Upper lobe of right lung (tissue), 1 donor: ENCODE data around the gene JAKMIP2. TPM values are rescaled to one million over a fixed set of nuclear protein-coding genes. Genes with fewer than 3 reads are reported as not detected.
A peak's percentile ranks its signal among the peaks of the same experiment; 100 is the strongest.

Source experiments
- ATAC-seq: fragments of 200-7000 bp; cut with Tn5 transposase; one replicate; pipeline ENCODE4 v1.9.1; 2020; ENCODE audit warnings: mild to moderate bottlenecking, moderate library complexity
- DNase-seq: peaks from one replicate; pipeline ENCODE4 v3.0.0-alpha.2; 2020
- H3K27ac ChIP-seq: fragments of 200-600 bp; one replicate; pipeline ENCODE4 v1.8.0; 2022
- H3K27me3 ChIP-seq: fragments of 200-600 bp; one replicate; pipeline ENCODE4 v1.8.0; 2022; ENCODE audit warnings: mild to moderate bottlenecking
- H3K36me3 ChIP-seq: fragments of 200-600 bp; one replicate; pipeline ENCODE4 v1.8.0; 2022
- H3K4me1 ChIP-seq: fragments of 200-600 bp; one replicate; pipeline ENCODE4 v1.8.0; 2022
- H3K4me3 ChIP-seq: fragments of 200-600 bp; one replicate; pipeline ENCODE4 v1.8.0; 2022; ENCODE audit warnings: mild to moderate bottlenecking
- H3K9me3 ChIP-seq: fragments of 200-600 bp; one replicate; pipeline ENCODE4 v1.8.0; 2022
- intact Hi-C: fragments of 100-400 bp; cut with DNase I; formaldehyde crosslinking; loops from one replicate; pipeline ENCODE4 v1.11.0; 2022
- total RNA-seq: library from RNA; stranded (reverse); fragmentation: NEBNext Ultra II Directional; extraction: Animal tissue kit (Norgen Biotek cat#: 25700); gene quantifications from one replicate; pipeline ENCODE4 v1.2.1, GENCODE V29; 2021
- TF ChIP-seq, protein P1 (sequence below): fragments of 200-600 bp; IDR thresholded peaks from one replicate; pipeline ENCODE4 v1.8.0; 2022; ENCODE audit warnings: antibody characterized with exemption
- donor health status: DM: no; HTN: yes; CAD: no; lungs with severe emphysema.

The JAKMIP2 gene
- total RNA-seq, 1 donor from 2014 or later: 7.5 TPM

DNA sequence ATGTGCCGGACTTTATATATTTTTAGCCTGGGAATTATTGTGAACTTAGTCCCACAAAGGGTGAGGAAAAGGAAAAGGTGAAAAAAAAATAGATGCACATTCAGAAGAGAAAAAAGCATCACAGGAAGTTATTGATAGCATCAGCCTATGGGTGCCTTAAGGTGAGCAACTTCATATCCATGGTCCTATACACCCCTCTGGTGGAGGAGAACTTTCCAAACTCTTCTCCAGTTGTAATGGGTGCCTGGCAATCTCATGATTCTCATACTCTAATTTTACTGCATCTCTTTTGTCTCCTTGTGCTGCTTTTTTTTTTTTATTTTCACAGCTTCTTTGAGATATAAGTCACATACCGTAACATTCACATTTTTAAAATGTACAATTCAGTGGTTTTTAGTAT lies 107.4 kb downstream of the JAKMIP2 start:
- TF ChIP-seq, protein P1, sequence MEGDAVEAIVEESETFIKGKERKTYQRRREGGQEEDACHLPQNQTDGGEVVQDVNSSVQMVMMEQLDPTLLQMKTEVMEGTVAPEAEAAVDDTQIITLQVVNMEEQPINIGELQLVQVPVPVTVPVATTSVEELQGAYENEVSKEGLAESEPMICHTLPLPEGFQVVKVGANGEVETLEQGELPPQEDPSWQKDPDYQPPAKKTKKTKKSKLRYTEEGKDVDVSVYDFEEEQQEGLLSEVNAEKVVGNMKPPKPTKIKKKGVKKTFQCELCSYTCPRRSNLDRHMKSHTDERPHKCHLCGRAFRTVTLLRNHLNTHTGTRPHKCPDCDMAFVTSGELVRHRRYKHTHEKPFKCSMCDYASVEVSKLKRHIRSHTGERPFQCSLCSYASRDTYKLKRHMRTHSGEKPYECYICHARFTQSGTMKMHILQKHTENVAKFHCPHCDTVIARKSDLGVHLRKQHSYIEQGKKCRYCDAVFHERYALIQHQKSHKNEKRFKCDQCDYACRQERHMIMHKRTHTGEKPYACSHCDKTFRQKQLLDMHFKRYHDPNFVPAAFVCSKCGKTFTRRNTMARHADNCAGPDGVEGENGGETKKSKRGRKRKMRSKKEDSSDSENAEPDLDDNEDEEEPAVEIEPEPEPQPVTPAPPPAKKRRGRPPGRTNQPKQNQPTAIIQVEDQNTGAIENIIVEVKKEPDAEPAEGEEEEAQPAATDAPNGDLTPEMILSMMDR: no peak
- H3K27ac ChIP-seq: no peak overlapping the region
- ATAC-seq (no peak), DNase-seq (no peak)
- intact Hi-C loops: no loop called here
- no peaks in the 10 kb centered on the region for H3K4me1 ChIP-seq
- no peaks in the 10 kb centered on the region for H3K9me3 ChIP-seq
- H3K36me3 ChIP-seq: no peaks in the 10 kb centered on the region
- no peak overlapping the region for H3K4me3 ChIP-seq
- H3K27me3 ChIP-seq: no peaks in the 10 kb centered on the region

DNA sequence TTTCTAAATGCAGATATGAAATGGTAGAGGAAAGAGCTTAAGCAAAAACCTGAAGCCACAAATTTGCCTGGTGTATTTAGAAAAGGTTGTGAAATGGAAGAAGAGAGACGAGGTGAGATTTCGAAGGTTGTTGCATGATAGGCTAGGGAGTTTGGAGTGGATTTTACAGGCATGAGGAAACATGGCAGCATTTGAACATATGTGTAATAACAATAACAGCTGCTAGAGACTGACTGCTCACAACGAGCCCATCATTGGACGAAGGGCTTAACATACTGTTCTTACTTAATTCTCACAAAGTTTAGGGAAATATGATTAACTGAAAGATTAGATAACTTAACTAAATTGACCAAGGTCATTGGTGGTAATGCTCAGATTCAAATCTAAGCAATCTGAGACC lies 108.1 kb downstream of the JAKMIP2 start:
- Histone ChIP-seq H3K9me3 (no peaks in the 10 kb centered on the region), H3K27ac (no peak overlapping the region), H3K27me3 (no peaks in the 10 kb centered on the region), H3K4me1 (no peaks in the 10 kb centered on the region), H3K36me3 (no peaks in the 10 kb centered on the region), H3K4me3 (no peak overlapping the region)
- intact Hi-C loops: no loop called here
- DNase-seq (no peak), ATAC-seq (no peak)
- TF ChIP-seq, protein P1: no peak

DNA sequence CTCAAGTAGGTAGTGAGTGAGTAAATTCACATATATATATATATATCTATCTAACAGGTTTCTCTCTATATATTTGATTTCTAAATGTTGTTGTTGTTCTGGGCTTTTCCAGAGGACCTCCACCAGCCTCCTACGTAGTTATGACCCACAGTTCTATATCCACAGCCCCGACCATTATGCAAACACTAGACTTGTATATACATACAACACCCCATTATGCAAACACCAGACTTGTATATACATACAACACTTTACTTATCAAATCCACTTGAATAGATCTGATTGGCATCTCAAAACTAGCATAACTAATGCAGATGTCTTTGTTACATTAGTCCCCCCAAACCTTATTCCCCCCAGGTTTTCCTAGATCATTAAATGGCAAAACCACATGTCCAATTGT lies 108.7 kb downstream of the JAKMIP2 start:
- intact Hi-C loops: no loop called here
- H3K36me3 ChIP-seq: no peaks in the 10 kb centered on the region
- H3K27ac ChIP-seq: no peak overlapping the region
- H3K4me3 ChIP-seq: no peak overlapping the region
- TF ChIP-seq, protein P1: no peak
- ATAC-seq: no peak
- H3K27me3 ChIP-seq: no peaks in the 10 kb centered on the region
- no peak for DNase-seq
- H3K9me3 ChIP-seq: no peaks in the 10 kb centered on the region
- no peaks in the 10 kb centered on the region for H3K4me1 ChIP-seq

DNA sequence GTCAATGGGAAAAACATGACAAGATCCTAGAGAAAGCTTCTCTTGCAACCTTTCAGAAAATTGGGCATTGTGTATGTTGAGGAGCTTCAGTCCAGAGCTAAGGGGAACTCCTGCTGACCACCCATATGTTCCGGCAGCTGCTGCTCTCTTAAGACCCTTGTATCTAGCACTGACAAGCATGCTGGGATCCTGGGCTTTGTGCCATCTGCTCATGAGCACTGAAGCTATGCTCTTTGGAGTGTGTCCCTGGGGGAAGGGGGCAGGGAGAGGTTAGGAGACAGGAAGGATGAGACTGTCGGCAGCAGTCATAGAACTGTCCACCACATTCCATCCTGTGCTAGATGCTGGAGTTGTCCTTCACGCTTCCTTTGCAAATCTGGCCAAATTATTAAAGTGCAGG lies 109.3 kb downstream of the JAKMIP2 start:
- DNase-seq (no peak), ATAC-seq (peak; percentile 15)
- Histone ChIP-seq H3K27ac (no peak overlapping the region), H3K27me3 (no peaks in the 10 kb centered on the region), H3K4me1 (no peaks in the 10 kb centered on the region), H3K36me3 (no peaks in the 10 kb centered on the region), H3K9me3 (no peaks in the 10 kb centered on the region), H3K4me3 (no peak overlapping the region)
- TF ChIP-seq, protein P1: no peak
- intact Hi-C loops: no loop called here

DNA sequence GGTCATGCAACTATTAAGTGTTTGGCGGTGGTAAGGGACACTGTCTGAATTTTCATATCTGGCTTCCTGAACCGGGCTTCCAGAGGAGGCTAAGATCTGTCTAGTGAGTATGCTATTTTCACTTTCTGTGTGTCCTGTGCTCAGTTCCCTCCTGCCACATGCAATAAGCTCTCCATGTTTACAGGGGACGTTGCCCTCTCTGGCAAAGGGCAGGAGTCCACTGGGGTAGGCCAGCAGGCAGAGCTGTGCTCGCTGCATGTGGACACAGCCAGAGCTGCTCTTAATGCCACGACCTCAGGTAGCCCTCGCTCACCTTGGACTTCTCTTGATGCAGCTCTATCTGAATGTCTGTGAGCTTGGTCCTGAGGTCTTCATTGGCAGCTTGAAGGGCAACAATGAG lies 111.2 kb downstream of the JAKMIP2 start:
- no peaks in the 10 kb centered on the region for H3K27me3 ChIP-seq
- no peaks in the 10 kb centered on the region for H3K36me3 ChIP-seq
- no peaks in the 10 kb centered on the region for H3K4me1 ChIP-seq
- DNase-seq (no peak), ATAC-seq (no peak)
- H3K27ac ChIP-seq: no peak overlapping the region
- intact Hi-C loops: no loop called here
- H3K9me3 ChIP-seq: no peaks in the 10 kb centered on the region
- H3K4me3 ChIP-seq: no peak overlapping the region
- TF ChIP-seq, protein P1: no peak

DNA sequence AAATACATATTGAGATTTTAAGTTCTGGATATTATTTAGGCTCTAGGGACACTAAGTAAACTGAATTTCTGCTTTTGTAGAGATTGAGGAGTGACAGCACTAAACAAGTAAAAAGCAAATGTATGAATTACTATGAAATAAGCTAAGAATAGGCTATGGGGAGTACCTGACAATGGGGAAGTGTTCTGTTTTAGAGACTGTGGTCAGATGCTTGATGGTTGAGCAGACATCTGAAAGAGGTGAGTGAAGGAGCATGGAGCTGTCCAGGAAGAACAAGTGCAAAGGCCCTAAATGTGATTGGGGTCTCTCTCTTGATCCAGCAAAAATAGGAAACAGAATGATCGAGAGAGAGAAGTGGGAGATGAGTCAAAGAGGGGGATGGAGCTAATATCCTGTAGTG lies 111.7 kb downstream of the JAKMIP2 start:
- Histone ChIP-seq H3K9me3 (no peaks in the 10 kb centered on the region), H3K36me3 (no peaks in the 10 kb centered on the region), H3K4me3 (no peak overlapping the region), H3K27ac (no peak overlapping the region), H3K4me1 (no peaks in the 10 kb centered on the region), H3K27me3 (no peaks in the 10 kb centered on the region)
- ATAC-seq (no peak), DNase-seq (no peak)
- intact Hi-C loops: no loop called here
- TF ChIP-seq, protein P1: no peak
